ENCODE data around the gene TNFRSF1A. TPM values are rescaled to one million over a fixed set of nuclear protein-coding genes. Genes with fewer than 3 reads are reported as not detected.

Gene TNFRSF1A
- total RNA-seq, 1 donor from 2014 or later: 159 TPM

- DNase-seq (ENCODE audit: low read depth): no peak
Observed at GRCh38 chr12:6374028-6374785, 32.3 kb upstream of the TNFRSF1A start.

- DNase-seq (ENCODE audit: low read depth): no peak
Observed at GRCh38 chr12:6373022-6373787, 31.3 kb upstream of the TNFRSF1A start.

GRCh38 chr12:6372403-6373003 lies 30.6 kb upstream of the TNFRSF1A start:
- DNase-seq (ENCODE audit: low read depth): peak; percentile 82

- DNase-seq (ENCODE audit: low read depth): peak; percentile 99
Observed at GRCh38 chr12:6370994-6371754, 29.3 kb upstream of the TNFRSF1A start.

- DNase-seq (ENCODE audit: low read depth): peak; percentile 68
Observed at GRCh38 chr12:6370576-6370935, 28.7 kb upstream of the TNFRSF1A start.

- DNase-seq (ENCODE audit: low read depth): peak; percentile 41
Observed at GRCh38 chr12:6369916-6370575, 28.2 kb upstream of the TNFRSF1A start.

GRCh38 chr12:6368906-6369525 lies 27.1 kb upstream of the TNFRSF1A start:
- DNase-seq (ENCODE audit: low read depth): no peak

GRCh38 chr12:6367969-6368892 lies 26.4 kb upstream of the TNFRSF1A start:
- DNase-seq (ENCODE audit: low read depth): peak; percentile 41

- peak; percentile 47 for DNase-seq (ENCODE audit: low read depth)
Observed at GRCh38 chr12:6367065-6367968, 25.4 kb upstream of the TNFRSF1A start.

GRCh38 chr12:6364044-6364374 lies 22.1 kb upstream of the TNFRSF1A start:
- no peak for DNase-seq (ENCODE audit: low read depth)

GRCh38 chr12:6363330-6364043 lies 21.6 kb upstream of the TNFRSF1A start:
- no peak for DNase-seq (ENCODE audit: low read depth)

- DNase-seq (ENCODE audit: low read depth): no peak
Observed at GRCh38 chr12:6363010-6363329, 21.1 kb upstream of the TNFRSF1A start.

- no peak for DNase-seq (ENCODE audit: low read depth)
Observed at GRCh38 chr12:6362403-6362802, 20.5 kb upstream of the TNFRSF1A start.

- peak; percentile 93 for DNase-seq (ENCODE audit: low read depth)
Observed at GRCh38 chr12:6361834-6362233, 20.0 kb upstream of the TNFRSF1A start.

GRCh38 chr12:6360578-6361490 lies 19.0 kb upstream of the TNFRSF1A start:
- DNase-seq (ENCODE audit: low read depth): no peak

GRCh38 chr12:6360080-6360571 lies 18.2 kb upstream of the TNFRSF1A start:
- DNase-seq (ENCODE audit: low read depth): no peak

GRCh38 chr12:6358881-6359280 lies 17.0 kb upstream of the TNFRSF1A start:
- DNase-seq (ENCODE audit: low read depth): no peak
